SJSA1 (cell line): ENCODE measurements around the gene MIA. TPM values are rescaled to one million over a fixed set of nuclear protein-coding genes. Genes with fewer than 3 reads are reported as not detected.
A peak's percentile ranks its signal among the peaks of the same experiment; 100 is the strongest.
"Not testable (repeated sequence)": the region's sequence is repeated elsewhere in the genome, so short reads cannot be mapped to it uniquely, and the experiment has no call there.

Source experiments
- DNase-seq, 2 experiments: peaks; one replicate each; pipeline ENCODE4 v3.0.0-alpha.2; 2015 to 2020; ENCODE audit warnings: low spot score in 2 of 2, low read depth in 1 of 2
- H3K27ac ChIP-seq: fragments of 250-450 bp; sonication (Bioruptor Pico); 2 replicates; pipeline ENCODE4 v1.5.1; 2020; ENCODE audit warnings: mild to moderate bottlenecking, moderate library complexity
- H3K27me3 ChIP-seq: fragments of 250-450 bp; sonication (Bioruptor Pico); replicated peaks from 2 replicates; pipeline ENCODE4 v1.5.1; 2020; ENCODE audit warnings: mild to moderate bottlenecking, moderate library complexity
- H3K36me3 ChIP-seq: fragments of 250-450 bp; sonication (Bioruptor Pico); 2 replicates; pipeline ENCODE4 v1.5.1; 2020; ENCODE audit warnings: mild to moderate bottlenecking
- H3K4me1 ChIP-seq: fragments of 250-450 bp; sonication (Bioruptor Pico); replicated peaks from 2 replicates; pipeline ENCODE4 v1.6.1; 2021; ENCODE audit warnings: mild to moderate bottlenecking
- H3K4me3 ChIP-seq: fragments of 250-450 bp; sonication (Bioruptor Pico); 2 replicates; pipeline ENCODE4 v1.5.1; 2020; ENCODE audit warnings: mild to moderate bottlenecking
- H3K9me3 ChIP-seq: fragments of 250-450 bp; sonication (Bioruptor Pico); replicated peaks from 2 replicates; pipeline ENCODE4 v1.5.1; 2020; ENCODE audit warnings: mild to moderate bottlenecking
- total RNA-seq: library from RNA; depleted of rRNA; stranded (reverse); fragments of >200 nt; shearing (Covaris generic); gene quantifications from 2 replicates; pipeline ENCODE4 v1.2.3, GENCODE V29; 2014

Gene MIA
- total RNA-seq, 1 experiment from 2014 or later = not detected

GRCh38 chr19:40756502-40757110, 18.7 kb upstream of the MIA start:
- Histone ChIP-seq H3K4me1 (peaks cover 5% of the 10 kb centered on the region; the same call in 1 of the 2 replicates), H3K36me3 (peaks cover 70% of the 10 kb centered on the region), H3K27me3 (no peaks in the 10 kb centered on the region), H3K9me3 (no peaks in the 10 kb centered on the region), H3K4me3 (no peak overlapping the region), H3K27ac (no peak overlapping the region)
- DNase-seq = no peak

- no peak overlapping the region for H3K4me3 ChIP-seq
- H3K36me3 ChIP-seq = peaks cover 83% of the 10 kb centered on the region
- no peaks in the 10 kb centered on the region for H3K4me1 ChIP-seq
- no peaks in the 10 kb centered on the region for H3K9me3 ChIP-seq
- H3K27ac ChIP-seq = no peak overlapping the region
- DNase-seq = no peak
- H3K27me3 ChIP-seq = no peaks in the 10 kb centered on the region
Measured at GRCh38 chr19:40758491-40758890, 16.8 kb upstream of the MIA start.

- no peaks in the 10 kb centered on the region for H3K9me3 ChIP-seq
- peaks cover 92% of the 10 kb centered on the region for H3K36me3 ChIP-seq
- no peaks in the 10 kb centered on the region for H3K4me1 ChIP-seq
Measured at GRCh38 chr19:40759352-40759751, 16.0 kb upstream of the MIA start.

GRCh38 chr19:40762754-40763470, 12.4 kb upstream of the MIA start:
- H3K27me3 ChIP-seq = no peaks in the 10 kb centered on the region
- peaks cover 83% of the 10 kb centered on the region for H3K36me3 ChIP-seq
- H3K9me3 ChIP-seq = no peaks in the 10 kb centered on the region
- H3K4me3 ChIP-seq = no peak overlapping the region
- no peak for DNase-seq
- no peaks in the 10 kb centered on the region for H3K4me1 ChIP-seq
- H3K27ac ChIP-seq = no peak overlapping the region

More at GRCh38 chr19:40759352-40759751, 16.0 kb upstream of the MIA start:
- no peak for DNase-seq
- Histone ChIP-seq H3K4me3 (no peak overlapping the region), H3K27me3 (no peaks in the 10 kb centered on the region), H3K27ac (no peak overlapping the region)

GRCh38 chr19:40763526-40763925, 11.8 kb upstream of the MIA start:
- no peaks in the 10 kb centered on the region for H3K9me3 ChIP-seq
- peaks cover 77% of the 10 kb centered on the region for H3K36me3 ChIP-seq
- no peaks in the 10 kb centered on the region for H3K4me1 ChIP-seq
- no peak overlapping the region for H3K4me3 ChIP-seq
- no peak overlapping the region for H3K27ac ChIP-seq
- DNase-seq = no peak
- H3K27me3 ChIP-seq = no peaks in the 10 kb centered on the region

GRCh38 chr19:40763963-40764362, 11.4 kb upstream of the MIA start:
- Histone ChIP-seq H3K9me3 (no peaks in the 10 kb centered on the region), H3K36me3 (peaks cover 73% of the 10 kb centered on the region), H3K27ac (no peak overlapping the region), H3K4me1 (no peaks in the 10 kb centered on the region), H3K4me3 (no peak overlapping the region), H3K27me3 (no peaks in the 10 kb centered on the region)
- DNase-seq = no peak

GRCh38 chr19:40766385-40766784, 8.9 kb upstream of the MIA start:
- H3K27me3 ChIP-seq, H3K27ac ChIP-seq, H3K4me3 ChIP-seq, H3K9me3 ChIP-seq, DNase-seq, H3K4me1 ChIP-seq: not testable (repeated sequence)
- H3K36me3 ChIP-seq = peaks cover 52% of the 10 kb centered on the region

- Histone ChIP-seq H3K27ac (no peak overlapping the region), H3K9me3 (no peaks in the 10 kb centered on the region), H3K4me3 (no peak overlapping the region), H3K36me3 (peaks cover 27% of the 10 kb centered on the region), H3K4me1 (no peaks in the 10 kb centered on the region), H3K27me3 (no peaks in the 10 kb centered on the region)
- DNase-seq = no peak
Measured at GRCh38 chr19:40768869-40769268, 6.5 kb upstream of the MIA start.

- H3K9me3 ChIP-seq, H3K4me3 ChIP-seq, H3K27me3 ChIP-seq, H3K27ac ChIP-seq, H3K36me3 ChIP-seq, H3K4me1 ChIP-seq, DNase-seq: not testable (repeated sequence)
Measured at GRCh38 chr19:40771101-40771862, 4.0 kb upstream of the MIA start.

GRCh38 chr19:40775632-40776022, 306 bp downstream of the MIA start:
- H3K27ac ChIP-seq = no peak overlapping the region
- H3K4me1 ChIP-seq = peaks cover 13% of the 10 kb centered on the region
- no peak overlapping the region for H3K4me3 ChIP-seq
- H3K36me3 ChIP-seq = no peaks in the 10 kb centered on the region
- H3K9me3 ChIP-seq = no peaks in the 10 kb centered on the region
- no peak for DNase-seq
- H3K27me3 ChIP-seq = no peaks in the 10 kb centered on the region

GRCh38 chr19:40776364-40776763, 1.0 kb downstream of the MIA start:
- no peak for DNase-seq
- H3K36me3 ChIP-seq = no peaks in the 10 kb centered on the region
- H3K4me1 ChIP-seq = peaks cover 13% of the 10 kb centered on the region
- no peaks in the 10 kb centered on the region for H3K9me3 ChIP-seq
- H3K4me3 ChIP-seq = no peak overlapping the region
- no peaks in the 10 kb centered on the region for H3K27me3 ChIP-seq
- no peak overlapping the region for H3K27ac ChIP-seq

GRCh38 chr19:40776932-40777644, 1.8 kb downstream of the MIA start:
- peak in 1 of 2 experiments; percentile 89 for DNase-seq
- peak overlapping the region; percentile 70 for H3K4me3 ChIP-seq
- no peaks in the 10 kb centered on the region for H3K36me3 ChIP-seq
- peaks cover 13% of the 10 kb centered on the region for H3K4me1 ChIP-seq
- H3K27me3 ChIP-seq = no peaks in the 10 kb centered on the region
- no peaks in the 10 kb centered on the region for H3K9me3 ChIP-seq
- H3K27ac ChIP-seq = peak overlapping the region; percentile 75

- H3K27me3 ChIP-seq = no peaks in the 10 kb centered on the region
- DNase-seq = peak in 1 of 2 experiments; percentile 90
- peak overlapping the region; percentile 70 for H3K4me3 ChIP-seq
- no peaks in the 10 kb centered on the region for H3K9me3 ChIP-seq
- no peaks in the 10 kb centered on the region for H3K36me3 ChIP-seq
- peaks cover 13% of the 10 kb centered on the region for H3K4me1 ChIP-seq
- H3K27ac ChIP-seq = peak overlapping the region; percentile 75
Measured at GRCh38 chr19:40777645-40777936, 2.3 kb downstream of the MIA start.
